NCI-H1092 treated with DMSO at 0.1 percent for 48 hours (cell line): Measurements from ENCODE around the gene NAT16.
"Not testable (repeated sequence)": the region's sequence is repeated elsewhere in the genome, so short reads cannot be mapped to it uniquely, and the experiment has no call there.

Experiments used
- DNase-seq: peaks from one replicate; lab custom pipeline; 2025; lab: John Stamatoyannopoulos, UW

The NAT16 gene

GRCh38 chr7:101180130-101180755 lies at the start of gene NAT16:
TSS of gene NAT16 (minus strand) at chr7:101180293. CDS start at chr7:101174807, 5,486 bp downstream.
- DNase-seq: no peak

DNA sequence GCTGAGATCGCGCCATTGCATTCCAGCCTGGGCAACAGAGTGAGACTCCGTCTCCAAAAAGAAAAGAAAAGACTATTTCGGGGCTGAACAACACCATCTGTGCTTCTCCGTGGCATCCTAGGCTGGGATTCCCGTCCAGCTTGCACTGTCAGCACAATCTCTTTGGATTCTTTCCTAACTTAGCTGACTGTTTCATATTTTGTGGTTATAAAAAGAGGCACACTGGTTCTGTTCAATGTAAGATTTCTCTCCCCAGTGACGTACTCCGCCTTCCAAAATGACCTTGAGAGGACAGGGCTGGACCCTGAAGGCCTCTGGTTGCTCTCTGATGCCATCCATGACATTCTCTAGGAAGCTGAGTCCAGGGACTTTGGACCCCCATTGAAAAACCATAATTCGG lies 46.6 kb upstream of the NAT16 start:
- DNase-seq: no peak

DNA sequence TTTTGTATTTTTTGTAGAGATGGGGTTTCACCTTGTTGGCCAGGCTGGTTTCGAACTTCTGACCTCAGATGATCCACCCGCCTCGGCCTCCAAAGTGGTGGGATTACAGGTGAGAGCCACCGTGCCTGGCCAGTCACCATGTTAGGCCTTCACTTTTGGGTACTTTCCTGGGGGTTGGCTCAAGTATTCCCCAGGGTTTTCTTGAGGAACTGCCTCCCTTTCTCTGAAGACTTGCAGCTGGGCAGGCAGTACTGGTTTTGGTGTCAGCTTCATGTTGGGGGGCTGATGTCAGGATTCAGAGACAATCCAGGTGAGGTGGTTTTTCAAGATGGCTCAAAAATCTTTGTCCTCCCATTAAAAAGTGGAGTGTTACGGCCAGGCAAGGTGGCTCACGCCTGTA lies 45.6 kb upstream of the NAT16 start:
- DNase-seq: no peak

DNA sequence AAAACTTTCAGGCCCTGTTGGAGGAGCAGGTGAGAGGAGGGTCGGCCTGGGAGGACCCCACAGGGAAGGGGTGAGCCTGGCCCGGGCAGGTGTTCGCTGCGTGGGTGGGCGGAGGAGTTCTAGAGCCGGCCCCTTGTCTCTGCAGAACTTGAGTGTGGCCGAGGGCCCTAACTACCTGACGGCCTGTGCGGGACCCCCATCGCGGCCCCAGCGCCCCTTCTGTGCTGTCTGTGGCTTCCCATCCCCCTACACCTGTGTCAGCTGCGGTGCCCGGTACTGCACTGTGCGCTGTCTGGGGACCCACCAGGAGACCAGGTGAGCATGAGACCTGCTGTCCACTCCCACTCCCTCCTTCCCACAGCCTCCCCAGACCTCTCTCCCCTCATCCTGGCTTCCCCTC lies 43.4 kb upstream of the NAT16 start:
- DNase-seq: no peak

- no peak for DNase-seq
These were observed 42.3 kb upstream of the NAT16 start for GRCh38 chr7:101222275-101222830.

DNA sequence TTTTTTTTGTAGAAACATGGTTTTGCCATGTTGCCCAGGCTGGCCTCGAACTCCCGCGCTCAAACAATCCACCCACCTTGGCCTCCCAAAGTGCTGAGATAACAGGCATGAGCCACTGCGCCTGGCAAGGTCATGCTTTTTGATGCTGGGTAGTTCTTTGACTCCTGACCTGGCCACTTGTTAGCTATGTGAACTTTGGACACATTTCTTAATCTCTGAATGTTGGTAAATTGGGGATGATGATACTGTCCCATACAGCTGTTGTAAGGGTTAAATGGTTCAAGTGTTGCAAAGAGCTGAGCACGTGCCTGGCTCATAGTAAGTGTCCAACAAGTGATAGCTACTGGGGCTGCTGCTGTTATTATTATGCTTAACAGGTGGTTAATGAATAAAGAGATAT lies 40.2 kb upstream of the NAT16 start:
- DNase-seq: no peak

DNA sequence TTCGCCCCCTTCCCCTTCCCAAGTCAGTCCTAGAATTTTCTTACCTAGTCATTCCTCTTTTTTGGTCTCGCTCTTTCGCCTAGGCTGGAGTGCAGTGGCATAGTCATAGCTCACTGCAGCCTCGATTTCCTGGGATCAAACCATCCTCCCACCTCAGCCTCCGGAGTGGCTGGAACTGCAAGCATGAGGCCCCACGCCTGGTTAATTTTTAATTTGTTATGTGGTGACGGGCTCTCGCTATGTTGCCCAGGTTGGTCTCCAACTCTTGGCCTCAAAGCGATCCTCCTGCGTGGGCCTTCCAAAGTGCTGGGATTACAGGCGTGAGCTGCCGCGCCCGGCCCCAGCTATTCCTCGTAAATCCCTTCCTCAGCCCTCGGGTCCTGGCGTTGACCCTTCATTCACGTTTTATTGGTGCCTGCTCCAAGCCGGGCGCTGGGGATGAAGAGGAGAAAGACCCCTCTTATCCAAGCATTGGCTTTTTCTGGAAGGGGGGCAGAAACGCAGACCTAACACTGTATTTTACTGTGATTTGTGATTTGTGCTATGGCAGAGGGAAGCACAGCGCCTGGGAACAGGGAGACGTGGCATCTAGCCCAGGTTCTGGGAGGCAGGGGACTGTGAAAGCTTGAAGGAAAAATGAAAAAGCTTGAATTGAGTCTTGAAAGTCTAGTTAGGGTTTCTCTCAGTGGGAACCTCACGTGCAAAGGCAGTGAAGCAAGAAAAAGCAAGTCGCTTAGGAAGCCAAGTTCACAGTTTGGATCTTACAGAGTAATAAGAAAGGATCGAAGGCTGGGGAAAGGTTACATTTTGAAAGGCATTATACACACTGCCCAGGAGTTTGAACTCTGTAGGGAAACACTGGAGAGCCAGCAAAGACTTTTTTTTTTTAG lies 38.4 kb upstream of the NAT16 start:
- no peak for DNase-seq

DNA sequence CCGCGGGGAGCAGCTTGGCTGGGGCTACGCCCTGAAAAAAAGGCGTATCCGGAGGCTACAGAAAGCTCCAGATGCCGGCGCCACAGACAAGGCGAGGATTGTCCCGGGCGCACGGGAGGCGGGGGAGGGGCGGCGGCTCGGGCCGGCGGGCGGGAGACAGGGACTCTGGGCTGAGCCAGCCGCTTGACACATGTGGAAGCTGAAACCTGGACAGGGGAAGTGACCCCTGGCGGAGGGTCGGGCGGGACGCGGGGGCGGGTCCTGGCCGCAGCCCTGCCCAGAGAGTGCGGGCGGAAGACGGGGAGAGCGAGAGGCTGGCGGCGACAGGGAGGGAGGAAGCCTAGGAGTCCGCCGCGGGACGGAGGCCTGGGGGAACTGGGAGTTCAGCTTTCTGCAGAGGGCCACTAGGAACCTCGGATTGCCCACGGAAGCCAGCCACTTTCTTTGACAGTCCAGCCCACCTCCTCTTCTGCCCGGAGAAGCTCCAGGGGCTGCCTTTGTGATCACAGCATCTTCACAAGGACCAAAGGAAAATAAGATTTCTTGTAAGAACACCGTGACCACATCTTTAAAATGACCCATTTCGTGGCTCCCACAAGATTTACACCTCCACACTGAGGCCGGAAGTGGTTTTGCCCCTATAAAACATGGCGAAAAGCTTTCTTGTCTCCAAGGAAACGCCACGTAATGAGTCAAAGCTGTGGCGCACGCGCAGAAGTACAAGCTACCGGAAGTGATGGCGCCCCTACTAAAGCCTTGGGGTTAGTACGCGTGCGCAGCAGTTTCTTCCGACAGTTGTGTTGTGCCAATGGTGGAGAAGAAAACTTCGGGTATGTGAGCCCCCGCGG lies 37.5 kb upstream of the NAT16 start, which contains the start of the genes PLOD3 and ZNHIT1:
Gene PLOD3, minus strand, starts transcription at position 194 of the 848 bp plus-strand sequence. CDS start 307 bp downstream, outside the sequence.
Gene ZNHIT1, plus strand, starts transcription at position 778 of the 848 bp plus-strand sequence. Its CDS starts 31 bp downstream, at position 809.
- DNase-seq: peak; percentile 99

GRCh38 chr7:101216860-101217387 lies 36.8 kb upstream of the NAT16 start:
- DNase-seq: no peak

GRCh38 chr7:101216001-101216859 lies 36.1 kb upstream of the NAT16 start:
- no peak for DNase-seq

GRCh38 chr7:101212014-101212413 lies 31.9 kb upstream of the NAT16 start:
- DNase-seq: no peak

DNA sequence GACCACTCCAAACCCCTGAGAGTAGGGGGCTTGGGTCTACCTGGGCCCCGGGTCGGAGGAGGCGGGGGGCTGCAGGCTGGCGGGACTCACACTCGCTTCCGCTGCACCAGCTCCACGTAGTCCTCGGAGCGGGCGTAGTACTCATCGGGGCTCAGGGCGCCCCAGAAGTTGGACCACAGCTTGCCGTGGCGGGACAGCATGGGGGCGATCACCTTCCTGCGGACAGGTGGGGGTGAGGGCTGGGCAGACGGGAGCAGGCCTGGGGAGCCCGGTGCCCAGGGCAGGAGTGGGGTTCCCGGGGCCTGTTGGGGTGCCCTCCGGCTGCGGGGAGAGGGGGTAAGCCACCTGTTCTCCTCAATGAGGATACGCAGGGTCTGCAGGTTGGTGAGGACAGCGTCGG lies 31.4 kb upstream of the NAT16 start:
- no peak for DNase-seq

GRCh38 chr7:101210143-101210542 lies 30.1 kb upstream of the NAT16 start:
- DNase-seq: no peak

- DNase-seq: no peak
These were observed 28.7 kb upstream of the NAT16 start for GRCh38 chr7:101208794-101209193.

DNA sequence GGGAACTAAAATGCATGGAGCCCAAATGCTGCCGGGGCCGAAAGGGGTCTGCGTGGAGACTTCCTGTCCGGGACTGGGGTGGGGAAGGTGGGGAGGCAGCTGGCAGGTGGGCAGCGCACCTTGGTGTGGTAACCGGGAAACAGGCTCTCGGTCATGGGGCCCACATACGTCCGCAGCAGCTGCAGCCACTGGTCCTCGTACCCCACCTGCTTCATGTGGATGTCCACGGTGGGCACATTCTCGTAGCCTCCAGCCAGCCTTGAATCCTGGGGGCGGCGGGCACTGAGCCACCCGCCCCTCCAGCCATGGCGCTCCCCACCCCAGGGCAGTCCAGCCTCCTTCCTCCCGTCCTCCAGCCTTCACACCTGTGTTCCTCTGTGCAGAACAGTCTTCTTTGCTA lies 27.4 kb upstream of the NAT16 start:
- no peak for DNase-seq

GRCh38 chr7:101206665-101207042 lies 26.6 kb upstream of the NAT16 start:
- no peak for DNase-seq

GRCh38 chr7:101205901-101206664 lies 26.0 kb upstream of the NAT16 start:
- DNase-seq: no peak

DNA sequence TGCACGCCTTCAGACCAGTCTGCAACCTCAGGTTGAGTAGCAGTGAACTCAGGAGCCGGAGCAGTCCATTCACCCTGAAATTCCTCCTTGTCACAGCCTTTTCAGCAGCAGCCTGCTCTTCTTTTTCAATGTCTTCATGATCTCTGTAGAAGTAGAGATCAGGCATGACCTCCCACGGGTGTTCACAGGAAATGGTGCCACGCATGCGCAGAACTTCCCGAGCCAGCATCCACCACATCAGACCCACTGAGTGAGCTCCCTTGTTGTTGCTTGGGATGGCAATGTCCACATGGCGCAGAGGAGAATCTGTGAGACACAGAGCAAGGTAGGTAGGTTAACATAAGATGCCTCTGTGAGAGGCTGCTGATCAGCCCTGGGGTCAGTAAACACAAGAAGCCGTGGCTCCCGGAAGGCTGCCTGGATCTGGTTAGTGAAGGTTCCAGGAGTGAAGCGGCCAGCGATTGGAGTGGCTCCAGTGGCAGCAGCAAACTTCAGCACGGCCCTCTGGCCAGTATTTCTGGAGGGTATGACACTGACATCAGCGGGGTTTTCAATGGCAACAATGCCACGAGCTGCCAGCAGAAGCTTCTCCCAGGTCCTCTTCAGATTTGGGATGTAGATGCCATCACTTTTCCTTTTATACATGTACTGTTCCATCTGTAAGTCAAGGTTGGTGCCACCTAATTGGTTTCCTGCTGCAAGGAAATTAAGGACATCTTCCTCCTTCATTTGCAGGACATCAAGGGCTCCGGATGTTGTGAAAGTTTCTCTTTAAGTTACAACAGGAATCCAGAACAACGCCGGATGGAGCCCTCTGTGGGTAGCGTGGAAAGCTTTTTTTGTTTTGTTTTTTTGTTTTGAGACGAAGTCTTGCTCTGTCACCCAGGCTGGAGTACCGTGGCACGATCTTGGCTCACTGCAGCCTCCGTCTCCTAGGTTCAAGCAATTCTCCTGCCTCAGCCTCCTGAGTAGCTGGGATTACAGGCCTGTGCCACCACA lies 23.9 kb upstream of the NAT16 start:
- DNase-seq: not testable (repeated sequence)

DNA sequence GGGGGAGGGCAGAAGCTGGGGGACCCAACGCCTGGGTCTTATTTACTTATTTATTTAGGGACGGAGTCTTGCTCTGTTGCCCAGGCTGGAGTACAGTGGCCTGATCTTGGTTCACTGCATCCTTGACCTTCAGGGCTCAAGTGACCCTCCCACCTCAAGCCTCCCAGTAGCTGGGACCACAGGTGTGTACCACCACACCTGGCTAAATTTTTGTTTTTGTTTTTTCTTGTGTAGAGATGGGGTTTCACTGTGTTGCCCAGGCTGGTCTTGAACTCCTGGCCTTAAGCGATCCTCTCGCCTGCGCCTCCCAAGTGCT lies 22.5 kb upstream of the NAT16 start:
- DNase-seq: no peak
